GM13976 (cell line): ENCODE results near the gene OR1J4.

Experiments
- DNase-seq: peaks from one replicate; pipeline ENCODE4 v3.0.0; 2012; ENCODE audit warnings: low spot score
- CTCF ChIP-seq: IDR thresholded peaks from 2 replicates; pipeline ENCODE4 v1.5.1; 2012; ENCODE audit warnings: borderline replicate concordance, mild to moderate bottlenecking; ENCODE audit not compliant: insufficient read depth; ENCODE audit errors: extremely low read depth, missing control alignments, control extremely low read depth
- in situ Hi-C: fragments of 300-500 bp; cut with MboI; formaldehyde crosslinking; loops from one replicate; pipeline ENCODE4 v1.12.0; 2022; ENCODE audit warnings: low sequenced_read_pairs, mixed read lengths, inconsistent platforms; ENCODE audit not compliant: unreplicated experiment

Gene OR1J4

DNA sequence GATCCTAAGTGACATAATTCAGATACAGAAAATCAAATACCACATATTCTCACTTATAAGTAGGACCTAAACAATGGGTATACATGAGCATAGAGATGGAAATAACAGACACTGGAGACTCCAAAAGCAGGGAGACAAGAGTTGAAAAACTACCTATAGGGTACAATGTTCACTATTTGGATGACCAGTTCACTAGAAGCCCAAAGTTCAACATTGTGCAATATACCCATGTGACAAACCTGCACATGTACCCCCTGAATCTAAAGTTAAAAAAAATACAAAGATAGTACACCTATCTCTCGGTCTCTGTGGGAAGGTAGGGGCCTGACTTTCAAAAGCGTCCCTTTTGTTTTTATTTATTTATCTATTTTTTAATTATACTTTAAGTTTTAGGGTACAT lies 19.8 kb downstream of the OR1J4 start:
- no peak for DNase-seq
- TF ChIP-seq CTCF = no peak
- in situ Hi-C loops = no loop called here

- in situ Hi-C loops = no loop called here
- TF ChIP-seq CTCF = no peak
- no peak for DNase-seq
These were observed 27.3 kb downstream of the OR1J4 start for GRCh38 chr9:122546196-122546595.

DNA sequence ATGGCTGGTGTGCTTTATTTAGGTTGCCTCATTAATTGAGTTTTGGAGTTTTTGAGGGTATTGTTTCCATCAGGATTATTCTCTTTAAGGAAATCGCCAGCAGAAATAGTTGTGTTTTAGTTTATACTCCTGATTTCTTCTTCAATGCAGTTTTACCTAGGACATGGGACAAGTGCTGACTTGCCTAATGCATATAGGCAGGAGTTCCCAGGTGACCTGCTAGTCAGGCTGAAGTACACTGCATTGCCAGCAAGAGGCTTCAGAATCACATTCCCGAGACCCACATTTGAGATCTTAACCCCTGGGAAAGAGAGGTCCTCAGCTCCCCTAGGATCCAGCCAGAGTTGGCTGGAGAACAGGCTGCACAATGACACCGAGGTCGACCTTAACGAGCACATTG lies 32.4 kb downstream of the OR1J4 start:
- no peak for TF ChIP-seq CTCF
- in situ Hi-C loops = no loop called here
- DNase-seq = no peak

DNA sequence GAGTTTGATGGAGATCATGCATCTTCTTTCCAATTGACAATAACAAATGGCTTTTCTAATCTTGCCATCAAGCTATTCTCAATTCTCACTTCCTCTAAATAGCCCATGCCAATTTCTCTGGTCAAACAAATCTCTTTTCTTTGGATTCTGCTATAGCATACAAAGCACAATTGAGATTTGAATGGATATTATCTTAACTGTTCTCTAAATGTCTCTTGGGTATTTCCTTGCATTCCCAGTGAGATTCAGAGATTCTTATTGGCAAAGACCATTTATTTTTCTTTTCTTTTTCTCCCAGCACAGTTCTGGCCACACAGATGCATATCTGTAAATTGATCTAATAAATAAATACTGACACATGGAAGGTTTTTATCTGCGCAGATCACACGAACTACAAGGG lies 33.9 kb downstream of the OR1J4 start, which contains the start of gene OR1N2:
TSS of gene OR1N2 (plus strand) at position 301 of the 400 bp plus-strand sequence. CDS start 100 bp downstream, outside the sequence.
- no peak for DNase-seq
- no peak for TF ChIP-seq CTCF
- in situ Hi-C loops = no loop called here

DNA sequence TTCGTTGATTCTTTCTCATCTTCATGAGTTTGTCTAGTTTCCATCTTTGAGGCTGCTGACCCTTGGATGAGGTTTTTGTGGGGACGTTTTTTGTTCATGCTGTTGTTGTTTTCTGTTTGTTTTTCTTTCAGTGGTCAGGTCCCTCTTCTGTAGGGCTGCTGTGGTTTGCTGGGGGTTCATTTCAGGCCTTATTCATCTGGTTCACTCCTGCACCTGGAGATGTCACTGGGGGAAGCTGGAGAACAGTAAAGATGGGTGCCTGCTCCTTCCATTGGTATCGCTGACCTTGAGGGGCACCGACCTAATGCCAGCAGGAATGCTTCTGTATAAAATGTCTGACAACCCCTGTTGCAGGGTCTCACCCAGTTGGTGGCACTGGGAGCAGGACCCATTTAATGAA lies 42.5 kb downstream of the OR1J4 start:
- TF ChIP-seq CTCF = no peak
- in situ Hi-C loops = no loop called here

GRCh38 chr9:122562134-122562760 lies 43.3 kb downstream of the OR1J4 start:
- TF ChIP-seq CTCF = no peak
- no peak for DNase-seq
- in situ Hi-C loops = no loop called here

More for the DNA sequence above, 42.5 kb downstream of the OR1J4 start:
- DNase-seq = no peak
